ENCODE measurements around the gene ERN2.

DNA sequence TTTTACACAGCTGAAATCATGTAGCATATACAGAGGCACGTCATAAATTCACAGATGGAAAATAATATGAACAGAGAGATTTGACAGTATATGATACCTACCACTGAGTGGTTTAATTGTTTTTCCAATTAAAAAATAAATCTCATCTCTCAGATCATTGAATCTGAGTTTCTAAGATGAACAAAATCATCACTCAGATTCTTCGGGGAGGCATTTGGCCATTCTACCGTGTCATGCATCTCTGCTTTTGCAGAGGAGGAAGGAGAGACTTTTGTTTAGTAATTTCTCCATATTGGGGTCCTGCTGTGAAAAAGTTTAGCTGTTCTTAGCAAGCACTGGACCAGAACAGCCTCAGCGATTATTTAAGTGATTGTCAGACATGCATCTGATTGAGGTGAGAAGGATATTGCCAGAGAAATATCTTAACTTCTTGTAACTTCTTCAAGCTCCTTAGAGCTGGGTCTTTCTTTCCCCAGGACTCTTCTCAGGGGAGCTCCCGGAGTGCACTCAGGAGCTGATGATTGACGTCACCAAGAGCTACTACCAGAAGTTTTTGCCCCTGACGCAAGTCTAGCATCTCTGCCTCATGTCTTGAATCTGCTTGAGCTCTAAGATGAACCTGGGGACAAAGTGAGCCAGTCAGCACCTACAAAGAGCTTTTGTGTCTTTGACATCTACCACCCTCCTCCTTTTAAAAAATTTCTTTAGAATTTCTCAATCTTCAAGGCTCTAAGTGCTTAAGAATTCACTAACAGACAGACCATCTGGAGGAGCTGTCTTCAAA is 46.3 kb downstream of the ERN2 start:
- TF ChIP-seq TAF1 (IDR thresholded peaks at IDR 0.05; ENCODE audit: borderline replicate concordance, low read depth, low read length) = no peak
- TF ChIP-seq POLR2A (IDR thresholded peaks at IDR 0.05; ENCODE audit: low read depth, low read length) = no peak
